ENCODE data around the gene NR6A1. TPM values are rescaled to one million over a fixed set of nuclear protein-coding genes. Genes with fewer than 3 reads are reported as not detected.

The NR6A1 gene
- total RNA-seq, 1 experiment from 2014 or later: 99.3 TPM

- H2BK15ac ChIP-seq (ENCODE audit: low read depth, low read length): no peak overlapping the region
- peaks cover 69 to 73% of the 10 kb centered on the region in 2 experiments for H3K4me1 Mint-ChIP-seq
- H3K23me2 ChIP-seq (ENCODE audit: insufficient read length, low read depth, low read length, poor library complexity, severe bottlenecking): peaks cover 12% of the 10 kb centered on the region
- H3K79me1 ChIP-seq (ENCODE audit: insufficient read depth, low read depth, low read length, poor library complexity, severe bottlenecking): no peaks in the 10 kb centered on the region
- no peaks in the 10 kb centered on the region for H3K9me3 Mint-ChIP-seq
- H4K20me1 ChIP-seq (ENCODE audit: control insufficient read depth, insufficient read depth, insufficient read length): no peaks in the 10 kb centered on the region
- H3K14ac ChIP-seq (ENCODE audit: insufficient read depth, low read length): no peak overlapping the region
- H3K18ac ChIP-seq (ENCODE audit: insufficient read length, low read depth, low read length): no peak overlapping the region
- H3T11ph ChIP-seq (ENCODE audit: low read length): no peak overlapping the region
- no peak overlapping the region for H3K23ac ChIP-seq (ENCODE audit: insufficient read length, low read depth, low read length)
- no CpG with 5 or more reads among the region's 4 CpGs for WGBS (ENCODE audit: extremely low coverage, insufficient read length, low lambda C conversion rate)
- no peak overlapping the region for H2BK120ac ChIP-seq (ENCODE audit: low read depth, low read length, poor library complexity, severe bottlenecking)
- H4K91ac ChIP-seq (ENCODE audit: insufficient read length, low read depth, low read length): no peak overlapping the region
- peaks cover 14% of the 10 kb centered on the region; the same call in 1 of the 2 replicates for H3K79me2 ChIP-seq (ENCODE audit: insufficient read depth, low read length)
- H2AK5ac ChIP-seq (ENCODE audit: insufficient read length, low read length): no peak overlapping the region
- H4K8ac ChIP-seq (replicated peaks; ENCODE audit: insufficient read length, low read depth, low read length): no peak overlapping the region
- peaks cover 24% of the 10 kb centered on the region for H3K27me3 Mint-ChIP-seq (ENCODE audit: low read depth)
- no peak overlapping the region for H2BK12ac ChIP-seq (ENCODE audit: insufficient read length, low read depth, low read length)
- no peaks in the 10 kb centered on the region for H3K9me3 ChIP-seq (ENCODE audit: control insufficient read depth, low read depth, low read length)
- no peak overlapping the region for H3K9ac ChIP-seq (ENCODE audit: extremely low read depth, insufficient read length, low read length)
- H3K4me3 Mint-ChIP-seq: peak overlapping the region in 1 of 2 experiments; percentile 99; a peak in 4 of 5 replicates
- no peak overlapping the region for H2BK20ac ChIP-seq (ENCODE audit: low read depth, low read length, poor library complexity, severe bottlenecking)
- no peak overlapping the region for H4K5ac ChIP-seq (ENCODE audit: insufficient read length, low read depth, low read length)
- no peaks in the 10 kb centered on the region for H3K27me3 ChIP-seq (ENCODE audit: insufficient read depth, low read length)
- no peak overlapping the region for H3K4ac ChIP-seq (ENCODE audit: low read depth, low read length)
- H3K4me2 ChIP-seq (ENCODE audit: insufficient read depth, insufficient read length, low read length): peak overlapping the region; percentile 33
- DNase-seq: no peak
- H2AFZ ChIP-seq (ENCODE audit: low read length): no peak overlapping the region
- peak; percentile 48; the same call in 2 of the 3 replicates for TF ChIP-seq CTCF (conservative IDR thresholded peaks at IDR 0.05)
- peak overlapping the region in 1 of 3 experiments; percentile 59; a peak in 2 of 7 replicates for H3K27ac Mint-ChIP-seq
- H3K36me3 Mint-ChIP-seq (ENCODE audit: insufficient read depth in 1 of 3, low read depth in 3 of 3): no peaks in the 10 kb centered on the region
- no peak overlapping the region for H3K27ac ChIP-seq (ENCODE audit: insufficient read length, low read depth, low read length)
- H3K56ac ChIP-seq (ENCODE audit: insufficient read length, low read depth, low read length): no peak overlapping the region
- H3K4me1 ChIP-seq (ENCODE audit: insufficient read depth, low read length): peaks cover 6% of the 10 kb centered on the region; the same call in 1 of the 2 replicates
- H2BK5ac ChIP-seq (ENCODE audit: insufficient read length, low read length): no peak overlapping the region
These were observed 4.1 kb downstream of the NR6A1 start for GRCh38 chr9:124766815-124767554.

Data from H9 (cell line).